HS-27A (cell line): ENCODE results near the gene IL5RA.

Experiments used
- DNase-seq: peaks from one replicate; pipeline ENCODE4 v3.0.0-alpha.2; 2012; ENCODE audit warnings: low read depth, missing footprints

Gene IL5RA

DNA sequence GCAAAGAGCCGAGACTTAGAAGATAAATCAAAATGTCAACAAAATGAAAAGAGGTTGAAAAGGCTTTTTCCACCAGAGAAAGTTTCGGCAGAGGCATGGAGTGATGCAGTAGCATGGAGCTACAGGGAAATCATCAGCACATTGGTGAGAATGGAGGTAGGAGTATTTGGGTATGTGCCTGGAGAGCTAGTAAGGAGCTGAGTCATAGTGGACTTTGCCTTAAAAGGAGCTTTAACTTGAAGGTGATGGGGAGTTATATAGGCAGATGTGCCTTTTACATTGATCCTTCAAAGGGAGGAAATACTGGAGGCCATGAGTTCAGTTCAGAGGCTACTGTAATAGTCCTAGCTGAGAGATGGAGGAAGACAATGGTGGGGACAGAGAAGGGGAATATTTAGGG lies 44.3 kb downstream of the IL5RA start:
- DNase-seq = no peak

DNA sequence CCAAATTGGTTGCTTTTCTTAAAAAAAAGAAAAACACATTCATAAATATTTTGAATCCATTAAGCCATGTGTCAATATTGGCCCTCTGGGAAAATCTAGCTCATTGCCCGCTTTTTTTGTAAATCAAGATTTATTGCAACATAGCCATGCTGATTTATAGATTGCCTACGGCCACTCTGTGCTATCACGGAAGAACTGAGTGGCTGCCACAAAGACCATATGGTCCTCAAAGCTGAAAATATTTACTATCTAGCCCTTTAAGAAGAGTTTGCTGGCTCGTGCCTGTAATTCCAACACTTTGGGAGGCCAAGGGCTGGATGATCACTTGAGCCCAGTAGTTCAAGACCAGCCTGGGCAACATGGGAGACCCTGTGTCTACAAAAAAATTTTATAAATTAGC lies 45.9 kb downstream of the IL5RA start:
- DNase-seq = no peak

DNA sequence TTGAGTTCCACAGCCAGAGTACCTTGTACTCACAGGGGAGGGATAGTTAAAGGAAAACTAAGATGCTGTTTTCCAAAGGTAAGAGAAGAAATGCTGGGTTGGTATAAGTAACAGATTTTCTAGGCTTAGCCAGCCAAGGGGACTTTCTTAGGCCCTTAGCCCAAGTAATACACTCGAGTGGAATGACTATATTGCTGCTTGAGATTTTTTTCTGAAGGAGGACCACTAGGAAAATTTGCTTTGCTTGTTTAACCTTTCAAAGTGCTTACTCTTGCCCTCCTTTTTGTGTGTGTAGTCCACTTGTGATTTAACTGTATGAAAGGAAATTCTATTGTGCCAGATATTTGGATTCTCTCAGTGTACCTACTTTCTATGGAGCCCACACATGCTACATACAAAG lies 50.5 kb downstream of the IL5RA start:
- no peak for DNase-seq

DNA sequence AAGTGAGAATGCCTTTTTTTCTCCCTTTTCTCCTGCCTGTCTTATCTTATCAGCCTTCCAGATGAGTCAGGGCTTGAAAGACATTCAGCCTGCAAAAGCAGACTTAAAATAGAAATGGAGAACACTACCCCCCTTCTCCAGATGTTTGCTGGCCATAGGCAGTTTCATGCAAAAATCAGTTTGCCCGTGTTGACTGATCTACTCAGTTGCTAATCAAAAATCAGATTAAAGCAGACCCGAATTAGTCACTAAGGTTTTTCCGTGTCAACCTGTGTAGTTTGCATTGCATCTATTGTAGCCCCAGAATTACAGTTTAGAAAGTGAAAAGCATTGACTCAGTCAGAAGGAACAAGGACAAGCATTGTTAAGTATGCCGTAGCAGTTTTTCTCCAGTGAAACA lies 56.2 kb downstream of the IL5RA start:
- DNase-seq = no peak

DNA sequence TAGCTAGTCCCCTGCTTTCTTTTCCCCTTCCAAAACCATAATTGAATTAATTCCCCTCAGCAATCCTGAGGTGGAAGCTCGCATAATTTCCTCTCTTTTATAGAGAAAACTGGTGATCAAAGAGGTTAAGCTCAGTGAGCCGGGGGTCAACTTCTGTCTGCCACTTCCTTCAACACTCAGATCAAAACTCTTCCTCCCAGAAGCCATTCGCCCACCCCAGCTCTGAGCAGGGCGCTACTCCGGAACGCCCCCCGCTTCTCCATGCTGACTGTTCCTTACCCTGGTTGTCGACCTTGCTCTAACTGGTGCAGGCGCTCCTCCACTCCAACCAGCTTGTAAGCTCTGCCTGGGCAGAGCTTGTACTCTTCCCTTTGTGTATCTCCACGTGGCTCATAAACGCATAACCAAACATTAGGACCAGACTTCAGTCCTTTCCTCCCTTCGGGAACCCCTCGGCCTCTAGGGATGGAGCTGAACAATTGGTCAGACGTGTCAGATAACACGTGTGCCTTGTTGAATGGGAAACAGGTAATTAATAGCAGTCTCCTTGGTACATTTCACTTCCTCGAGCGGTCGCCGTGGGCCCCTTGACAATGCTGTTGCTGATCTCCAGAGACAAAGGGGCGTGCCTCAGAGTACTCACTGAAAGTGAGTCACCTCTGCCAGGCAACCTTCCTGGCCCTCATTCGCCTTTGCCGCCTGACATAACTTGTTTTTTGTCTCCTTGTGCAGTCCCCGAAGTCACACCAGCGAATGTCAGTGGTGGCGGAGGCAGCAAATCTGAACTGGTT lies 71.8 kb downstream of the IL5RA start:
- no peak for DNase-seq

DNA sequence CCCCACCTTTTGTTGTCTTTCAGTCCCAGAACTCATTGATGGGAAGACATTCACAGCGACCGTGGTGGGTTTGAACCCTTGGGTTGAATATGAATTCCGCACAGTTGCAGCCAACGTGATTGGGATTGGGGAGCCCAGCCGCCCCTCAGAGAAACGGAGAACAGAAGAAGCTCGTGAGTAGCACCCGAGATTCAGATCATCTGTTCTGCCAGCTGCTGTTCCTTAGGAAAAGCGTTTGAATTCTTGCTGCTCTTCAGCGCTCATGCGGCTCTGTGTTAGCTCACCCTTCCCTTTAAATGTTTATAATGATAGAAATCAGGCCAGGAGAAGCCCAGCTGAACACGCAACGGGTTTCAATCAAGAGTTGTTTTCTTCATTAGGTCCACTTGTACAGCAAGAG lies 73.0 kb downstream of the IL5RA start:
- no peak for DNase-seq

DNA sequence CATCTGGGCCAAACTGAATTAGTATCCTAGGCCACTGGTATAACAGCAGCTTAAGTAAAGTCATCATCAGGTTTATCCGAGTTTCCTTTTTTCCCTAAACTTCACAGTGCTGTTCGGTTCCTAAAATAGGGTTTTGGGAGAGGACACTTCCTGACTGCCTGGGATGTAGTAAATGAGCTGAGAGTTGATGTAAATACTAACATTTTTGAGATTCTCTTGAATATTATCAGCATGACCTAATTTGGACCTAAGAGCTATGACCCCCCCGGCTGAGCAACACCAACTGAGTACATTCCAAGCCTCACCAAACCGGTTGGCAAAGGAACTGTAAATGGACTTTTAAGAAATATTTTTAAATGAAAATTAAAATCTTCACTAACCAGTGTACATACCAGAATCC lies 78.8 kb downstream of the IL5RA start:
- no peak for DNase-seq

DNA sequence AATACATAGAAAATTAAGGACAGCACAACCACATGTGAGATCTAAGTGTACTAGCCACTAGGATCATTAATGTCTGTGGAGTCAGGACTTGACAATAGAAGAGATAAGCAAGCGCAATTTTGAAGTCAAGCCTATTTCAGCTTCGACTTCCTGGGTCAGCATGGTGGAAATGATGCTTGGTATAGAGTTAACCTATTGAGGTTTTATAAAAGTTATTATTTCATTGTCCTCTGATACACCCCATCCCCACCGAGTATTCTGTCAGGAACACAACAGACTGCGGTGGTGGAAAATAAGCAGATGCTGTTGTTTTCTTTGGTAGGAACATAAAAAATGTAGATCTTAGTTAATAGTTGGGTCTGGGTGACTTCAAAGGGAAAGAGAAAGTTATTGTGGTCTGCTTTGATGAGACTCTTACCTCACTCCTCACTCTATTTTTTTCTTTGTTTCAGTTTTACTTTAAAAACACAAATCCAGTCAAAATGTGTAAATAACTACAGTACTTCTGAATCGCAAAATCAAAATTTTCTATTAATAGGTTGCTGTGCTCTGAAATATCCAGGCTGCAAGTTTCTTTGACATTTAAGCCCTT lies 82.1 kb downstream of the IL5RA start:
- DNase-seq = no peak

DNA sequence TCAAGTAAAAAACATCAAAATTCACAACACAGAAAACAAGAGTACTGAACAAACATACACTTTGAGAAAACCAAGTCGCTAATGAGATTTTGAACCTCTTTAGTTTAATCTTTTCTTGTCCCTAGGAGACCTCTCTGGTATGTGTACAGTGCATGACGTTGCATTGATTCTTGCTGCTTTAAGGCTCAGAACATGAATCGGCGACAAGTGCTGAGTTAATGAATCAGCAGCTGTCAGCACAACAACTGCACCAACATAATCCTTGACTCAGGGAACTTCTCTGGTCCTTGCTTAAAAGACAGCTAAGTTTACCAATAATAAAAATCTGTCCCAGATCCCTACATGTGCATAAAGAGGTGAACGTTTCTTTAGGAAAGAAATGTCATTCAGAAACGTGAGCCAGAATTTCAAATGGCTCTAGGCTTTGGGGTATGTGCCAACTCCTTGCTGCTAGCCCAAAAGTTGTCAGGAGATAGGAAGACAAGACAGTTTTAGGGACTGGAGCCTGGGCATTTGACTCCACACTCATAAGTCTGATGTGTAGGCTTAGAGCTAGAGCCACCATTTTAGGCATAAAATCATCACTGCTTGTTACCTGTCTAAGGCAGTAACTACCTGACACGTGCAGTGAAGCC lies 86.9 kb downstream of the IL5RA start:
- DNase-seq = no peak

DNA sequence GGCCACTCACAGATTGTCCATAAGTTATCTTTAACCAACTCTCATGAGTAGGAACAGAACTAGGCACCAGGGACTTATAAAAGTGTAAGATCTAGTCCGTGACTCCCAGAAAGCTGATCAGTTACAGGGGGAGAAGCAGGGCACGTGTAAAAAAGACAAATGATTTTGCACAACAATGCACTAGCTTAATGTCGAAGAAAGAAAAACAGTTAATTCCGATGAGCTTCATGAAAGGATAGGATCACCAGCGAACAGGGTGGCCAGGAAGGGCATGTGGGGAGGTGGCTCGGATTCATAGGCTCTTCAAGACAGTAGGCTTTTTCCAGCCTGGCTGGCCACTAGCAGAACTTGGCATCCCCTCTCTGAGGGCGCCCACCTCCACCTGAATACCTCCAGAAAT lies 90.0 kb downstream of the IL5RA start:
- DNase-seq = no peak
